SH-SY5Y (cell line): ENCODE measurements around the gene ETNK2.

ENCODE experiments used
- GATA2 ChIP-seq: IDR thresholded peaks from 2 replicates; pipeline ENCODE4 v1.6.1; 2011; ENCODE audit warnings: mild to moderate bottlenecking, low read depth, low read length
- GATA3 ChIP-seq: IDR thresholded peaks from 2 replicates; pipeline ENCODE4 v1.6.1; 2011; ENCODE audit warnings: low read depth, mild to moderate bottlenecking, low read length, moderate library complexity

DNA sequence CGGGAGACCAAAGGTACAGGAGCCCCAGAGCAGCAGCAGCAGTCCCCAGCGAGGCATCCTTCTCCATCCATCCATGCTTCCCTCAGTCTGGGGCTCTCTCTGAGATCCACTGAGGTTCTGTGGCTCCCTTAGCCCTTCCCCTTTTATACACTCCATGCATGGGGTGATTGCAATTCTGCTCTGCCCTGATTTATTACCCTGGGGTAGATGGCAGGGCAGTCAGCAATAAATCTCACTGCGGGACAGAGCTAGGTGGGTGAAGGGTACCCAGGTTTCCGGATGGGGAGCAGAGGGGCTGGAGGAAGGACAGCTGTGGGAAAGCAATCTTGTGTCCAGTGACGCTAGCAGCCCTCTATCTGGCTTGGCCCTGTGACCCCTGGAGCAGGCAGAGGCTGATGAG is 14.4 kb upstream of the ETNK2 start, which contains the start of gene REN:
- TF ChIP-seq GATA2 (no peak), GATA3 (no peak)
